IMR-90 (cell line): Measurements from ENCODE around the gene PRSS56. TPM values are rescaled to one million over a fixed set of nuclear protein-coding genes. Genes with fewer than 3 reads are reported as not detected.

ENCODE experiments used
- ATAC-seq: fragments of 200-7000 bp; cut with Tn5 transposase; 2 replicates; pipeline ENCODE4 v1.9.1; 2020; ENCODE audit warnings: low read depth, mild to moderate bottlenecking, moderate library complexity
- BruUV-seq: library from RNA; stranded (reverse); fragments of 400-500 nt; replicated peaks from 2 replicates; lab custom pipeline; 2021; lab: Mats Ljungman, UMichigan
- CTCF ChIA-PET: fragments of 300-600 bp; formaldehyde crosslinking; extraction: SDS; loops from one replicate; lab custom pipeline; 2021; ENCODE audit warnings: antibody characterized with exemption; lab: Yijun Ruan, JAX
- POLR2A ChIA-PET: fragments of 300-600 bp; sonication (Branson Sonifier 250); formaldehyde crosslinking; loops from one replicate; lab custom pipeline; 2022; ENCODE audit warnings: antibody characterized with exemption; ENCODE audit not compliant: unreplicated experiment; lab: Charles Lee
- DNase-seq: peaks from one replicate; pipeline ENCODE4 v3.0.0; 2013
- H2AFZ ChIP-seq: replicated peaks from 2 replicates; pipeline ENCODE3; 2013; ENCODE audit warnings: low read length, mild to moderate bottlenecking; ENCODE audit not compliant: poor library complexity
- H2AK5ac ChIP-seq: 2 replicates; pipeline ENCODE4 v1.6.1; 2013; ENCODE audit warnings: low read depth, low read length, inconsistent platforms
- H2AK9ac ChIP-seq: replicated peaks from 2 replicates; pipeline ENCODE3; 2013; ENCODE audit warnings: mild to moderate bottlenecking, low read depth, low read length, moderate library complexity; ENCODE audit not compliant: poor library complexity
- H2BK120ac ChIP-seq: 2 replicates; pipeline ENCODE4 v1.6.1; 2013; ENCODE audit warnings: low read depth, low read length, inconsistent platforms
- H2BK15ac ChIP-seq: 3 replicates; pipeline ENCODE4 v1.6.1; 2013; ENCODE audit warnings: low read depth, low read length, inconsistent platforms
- H2BK20ac ChIP-seq: 2 replicates; pipeline ENCODE4 v1.6.1; 2013; ENCODE audit warnings: low read depth, mild to moderate bottlenecking, inconsistent platforms, low read length, moderate library complexity
- H2BK5ac ChIP-seq: 2 replicates; pipeline ENCODE4 v1.6.1; 2013; ENCODE audit warnings: mild to moderate bottlenecking, low read depth, low read length, inconsistent platforms; ENCODE audit not compliant: poor library complexity, severe bottlenecking
- H3K14ac ChIP-seq: replicated peaks from 2 replicates; pipeline ENCODE4 v1.6.1; 2013; ENCODE audit warnings: low read depth, low read length, inconsistent platforms
- H3K18ac ChIP-seq: 2 replicates; pipeline ENCODE4 v1.6.1; 2013; ENCODE audit warnings: low read depth, low read length, control low read depth
- H3K23ac ChIP-seq: 2 replicates; pipeline ENCODE4 v1.6.1; 2013; ENCODE audit warnings: low read depth, low read length, inconsistent platforms
- H3K27ac ChIP-seq: 2 replicates; pipeline ENCODE4 v1.5.1; 2013; ENCODE audit warnings: mild to moderate bottlenecking, control low read depth, low read length; ENCODE audit not compliant: insufficient read depth
- H3K27me3 ChIP-seq: 2 replicates; pipeline ENCODE4 v1.6.1; 2013; ENCODE audit warnings: low read length; ENCODE audit not compliant: control insufficient read depth, insufficient read depth
- H3K36me3 ChIP-seq: 2 replicates; pipeline ENCODE4 v1.6.1; 2013; ENCODE audit warnings: low read length, mixed read lengths; ENCODE audit not compliant: control insufficient read depth, insufficient read depth
- H3K4ac ChIP-seq: 2 replicates; pipeline ENCODE4 v1.6.1; 2013; ENCODE audit warnings: low read depth, low read length, inconsistent platforms
- H3K4me1 ChIP-seq: 2 replicates; pipeline ENCODE4 v1.6.1; 2013; ENCODE audit warnings: low read length, mixed read lengths; ENCODE audit not compliant: control insufficient read depth, insufficient read depth
- H3K4me2 ChIP-seq: 2 replicates; pipeline ENCODE4 v1.6.1; 2013; ENCODE audit warnings: low read depth, mild to moderate bottlenecking, control low read depth, low read length, moderate library complexity
- H3K4me3 ChIP-seq: 2 replicates; pipeline ENCODE4 v1.5.1; 2013; ENCODE audit warnings: low read depth, mild to moderate bottlenecking, control low read depth, low read length, moderate library complexity; ENCODE audit not compliant: insufficient read depth
- H3K56ac ChIP-seq: 2 replicates; pipeline ENCODE4 v1.6.1; 2013; ENCODE audit warnings: low read length, inconsistent platforms; ENCODE audit not compliant: insufficient read depth; ENCODE audit errors: extremely low read depth
- H3K79me1 ChIP-seq, 2 experiments: 2 replicates each; pipeline ENCODE4 v1.6.1; 2013; ENCODE audit warnings: low read length in 2 of 2, inconsistent platforms in 1 of 2, low read depth in 1 of 2
- H3K9ac ChIP-seq: 2 replicates; pipeline ENCODE4 v1.6.1; 2013; ENCODE audit warnings: low read depth, low read length, control low read depth
- H3K9me1 ChIP-seq: 2 replicates; pipeline ENCODE4 v1.6.1; 2013; ENCODE audit warnings: low read length, inconsistent platforms; ENCODE audit not compliant: insufficient read depth
- H3K9me3 ChIP-seq: 2 replicates; pipeline ENCODE4 v1.6.1; 2013; ENCODE audit warnings: low read length; ENCODE audit not compliant: control insufficient read depth, insufficient read depth
- H4K20me1 ChIP-seq: 2 replicates; pipeline ENCODE4 v1.6.1; 2013; ENCODE audit warnings: low read length, inconsistent platforms; ENCODE audit not compliant: insufficient read depth
- H4K5ac ChIP-seq: 2 replicates; pipeline ENCODE4 v1.6.1; 2013; ENCODE audit warnings: mild to moderate bottlenecking, low read depth, low read length, control low read depth
- H4K8ac ChIP-seq, 2 experiments: 2 replicates each; pipeline ENCODE4 v1.6.1; 2013; ENCODE audit warnings: low read depth in 2 of 2, low read length in 2 of 2, control low read depth in 1 of 2, inconsistent platforms in 1 of 2
- H4K91ac ChIP-seq: 2 replicates; pipeline ENCODE4 v1.6.1; 2013; ENCODE audit warnings: low read depth, low read length, inconsistent platforms; ENCODE audit not compliant: insufficient read depth
- CEBPB ChIP-seq: IDR thresholded peaks from 2 replicates; pipeline ENCODE4 v1.6.1; 2012; ENCODE audit warnings: low read depth, low read length, improper control_type of control experiment
- CHD1 ChIP-seq: IDR thresholded peaks from 2 replicates; pipeline ENCODE4 v1.6.1; 2012; ENCODE audit warnings: low read depth, low read length, improper control_type of control experiment
- CTCF ChIP-seq: conservative IDR thresholded peaks from 2 replicates; pipeline ENCODE4 v1.5.1; 2012; ENCODE audit warnings: mild to moderate bottlenecking, low read depth, low read length, improper control_type of control experiment
- FOS ChIP-seq: fragments of 150-350 bp; IDR thresholded peaks from 2 replicates; pipeline ENCODE4 v1.6.1; 2016; ENCODE audit warnings: low read depth, low read length
- MAFK ChIP-seq: IDR thresholded peaks from 2 replicates; pipeline ENCODE4 v1.6.1; 2012; ENCODE audit warnings: low read depth, low read length, improper control_type of control experiment
- MAZ ChIP-seq: IDR thresholded peaks from 2 replicates; pipeline ENCODE4 v1.6.1; 2012; ENCODE audit warnings: low read depth, mild to moderate bottlenecking, low read length, improper control_type of control experiment, moderate library complexity, borderline replicate concordance
- MXI1 ChIP-seq: IDR thresholded peaks from 2 replicates; pipeline ENCODE4 v1.6.1; 2012; ENCODE audit warnings: low read depth, mild to moderate bottlenecking, low read length, moderate library complexity, borderline replicate concordance
- NFE2L2 ChIP-seq: fragments of 150-350 bp; IDR thresholded peaks from 2 replicates; pipeline ENCODE4 v1.6.1; 2016; ENCODE audit warnings: low read depth, mild to moderate bottlenecking, low read length
- POLR2A ChIP-seq: IDR thresholded peaks from 2 replicates; pipeline ENCODE4 v1.6.1; 2012; ENCODE audit warnings: mild to moderate bottlenecking, low read depth, low read length
- RCOR1 ChIP-seq: IDR thresholded peaks from 2 replicates; pipeline ENCODE4 v1.6.1; 2012; ENCODE audit warnings: mild to moderate bottlenecking, low read length, improper control_type of control experiment; ENCODE audit not compliant: insufficient replicate concordance
- RFX5 ChIP-seq: IDR thresholded peaks from 2 replicates; pipeline ENCODE4 v1.8.0; 2012; ENCODE audit warnings: low read depth, mild to moderate bottlenecking, low read length, moderate library complexity
- SMC3 ChIP-seq: fragments of 150-350 bp; IDR thresholded peaks from 2 replicates; pipeline ENCODE4 v1.6.1; 2016; ENCODE audit warnings: low read depth, mild to moderate bottlenecking, antibody characterized with exemption, low read length, moderate library complexity
- USF2 ChIP-seq: fragments of 150-350 bp; IDR thresholded peaks from 2 replicates; pipeline ENCODE4 v1.6.1; 2017; ENCODE audit warnings: mild to moderate bottlenecking, antibody characterized with exemption, low read length, low read depth
- WGBS, 2 experiments: methylation state at CpG; one replicate each; pipeline versions ENCODE4 v1.1.5 to v1.1.7; 2013; ENCODE audit warnings: missing lambda C conversion rate in 2 of 2; ENCODE audit not compliant: insufficient read length in 1 of 2; ENCODE audit errors: extremely low coverage in 2 of 2; 5-methylcytosine and 5-hydroxymethylcytosine counted together
- dilution Hi-C: fragments of 300-500 bp; cut with HindIII; formaldehyde crosslinking; loops from one replicate; pipeline ENCODE4 v1.14.3; 2018; ENCODE audit warnings: low sequenced_read_pairs; ENCODE audit not compliant: unreplicated experiment
- in situ Hi-C: fragments of 300-500 bp; cut with MboI; formaldehyde crosslinking; loops from 3 replicates; pipeline ENCODE4 v1.14.3; 2019; ENCODE audit warnings: low sequenced_read_pairs, inconsistent platforms, mixed read lengths
- intact Hi-C: fragments of 100-400 bp; cut with micrococcal nuclease; formaldehyde crosslinking; loops from 2 replicates; pipeline ENCODE4 v1.10.0; 2022
- polyA plus RNA-seq, 3 experiments: library from polyadenylated mRNA; depleted of rRNA; stranded (reverse); fragments of >200 nt; gene quantifications; 2 replicates each; pipeline ENCODE4 v1.2.3, GENCODE V29; 2012; ENCODE audit warnings: low replicate concordance in 1 of 3
- total RNA-seq: library from RNA; depleted of rRNA; stranded (reverse); fragments of >200 nt; gene quantifications from 2 replicates; pipeline ENCODE4 v1.2.3, GENCODE V29; 2012
- TF ChIP-seq, protein P1 (sequence below): fragments of 150-350 bp; IDR thresholded peaks from 2 replicates; pipeline ENCODE4 v1.6.1; 2016; ENCODE audit warnings: low read depth, mild to moderate bottlenecking, low read length, moderate library complexity, borderline replicate concordance

PRSS56 gene
- total and polyA plus RNA-seq, 2 of the 4 experiments (the other 2 are of a cell fraction), result not detected

DNA sequence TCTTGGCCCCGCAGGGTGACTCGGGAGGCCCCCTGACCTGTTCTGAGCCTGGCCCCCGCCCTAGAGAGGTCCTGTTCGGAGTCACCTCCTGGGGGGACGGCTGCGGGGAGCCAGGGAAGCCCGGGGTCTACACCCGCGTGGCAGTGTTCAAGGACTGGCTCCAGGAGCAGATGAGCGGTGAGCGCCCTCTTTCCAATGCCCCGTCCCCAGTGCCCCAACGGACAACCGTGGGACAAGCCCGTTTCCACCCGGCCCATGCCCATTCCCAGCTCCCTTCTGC lies 3.2 kb downstream of the PRSS56 start:
- Histone ChIP-seq H4K8ac (no peak overlapping the region), H4K5ac (no peak overlapping the region), H4K20me1 (no peaks in the 10 kb centered on the region), H3K9me1 (no peaks in the 10 kb centered on the region), H3K4me1 (no peaks in the 10 kb centered on the region), H3K79me1 (no peaks in the 10 kb centered on the region), H2BK120ac (no peak overlapping the region), H3K9ac (no peak overlapping the region), H2AK9ac (no peak overlapping the region), H3K18ac (no peak overlapping the region), H2BK5ac (no peak overlapping the region), H3K23ac (no peak overlapping the region), H3K27me3 (peaks cover 75% of the 10 kb centered on the region), H3K27ac (no peak overlapping the region), H4K91ac (no peak overlapping the region), H2BK20ac (no peak overlapping the region), H3K4me2 (no peak overlapping the region), H3K4me3 (no peak overlapping the region), H3K14ac (no peak overlapping the region), H3K4ac (no peak overlapping the region), H3K36me3 (no peaks in the 10 kb centered on the region), H2AK5ac (no peak overlapping the region), H2BK15ac (no peak overlapping the region), H3K56ac (no peak overlapping the region), H2AFZ (peak overlapping the region; percentile 63), H3K9me3 (no peaks in the 10 kb centered on the region)
- WGBS, 2 experiments, result 6% methylated on average over 9 of the region's 16 CpGs; no CpG with 5 or more reads in 1 of the 2 experiments
- ChIA-PET CTCF (no interaction called here), POLR2A (no interaction called here)
- TF ChIP-seq CHD1 (no peak), MXI1 (no peak), RFX5 (no peak), RCOR1 (no peak), MAZ (no peak), POLR2A (no peak), SMC3 (no peak), MAFK (no peak), CTCF (no peak), CEBPB (no peak), FOS (no peak), NFE2L2 (no peak), USF2 (no peak)
- TF ChIP-seq, protein P1, sequence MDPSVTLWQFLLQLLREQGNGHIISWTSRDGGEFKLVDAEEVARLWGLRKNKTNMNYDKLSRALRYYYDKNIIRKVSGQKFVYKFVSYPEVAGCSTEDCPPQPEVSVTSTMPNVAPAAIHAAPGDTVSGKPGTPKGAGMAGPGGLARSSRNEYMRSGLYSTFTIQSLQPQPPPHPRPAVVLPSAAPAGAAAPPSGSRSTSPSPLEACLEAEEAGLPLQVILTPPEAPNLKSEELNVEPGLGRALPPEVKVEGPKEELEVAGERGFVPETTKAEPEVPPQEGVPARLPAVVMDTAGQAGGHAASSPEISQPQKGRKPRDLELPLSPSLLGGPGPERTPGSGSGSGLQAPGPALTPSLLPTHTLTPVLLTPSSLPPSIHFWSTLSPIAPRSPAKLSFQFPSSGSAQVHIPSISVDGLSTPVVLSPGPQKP, result no peak
- dilution Hi-C loops (no loop called here), intact Hi-C loops (no loop called here), in situ Hi-C loops (no loop called here)
- BruUV-seq, result no TSS peak
- ATAC-seq (no peak), DNase-seq (no peak)
